NK-92 (cell line): ENCODE measurements around the gene GTF2B.
"Not testable (repeated sequence)": the region's sequence is repeated elsewhere in the genome, so short reads cannot be mapped to it uniquely, and the experiment has no call there.

ENCODE experiments used
- DNase-seq: peaks from one replicate; lab custom pipeline; 2025; ENCODE audit not compliant: unreplicated experiment; lab: John Stamatoyannopoulos, UW

Gene GTF2B

DNA sequence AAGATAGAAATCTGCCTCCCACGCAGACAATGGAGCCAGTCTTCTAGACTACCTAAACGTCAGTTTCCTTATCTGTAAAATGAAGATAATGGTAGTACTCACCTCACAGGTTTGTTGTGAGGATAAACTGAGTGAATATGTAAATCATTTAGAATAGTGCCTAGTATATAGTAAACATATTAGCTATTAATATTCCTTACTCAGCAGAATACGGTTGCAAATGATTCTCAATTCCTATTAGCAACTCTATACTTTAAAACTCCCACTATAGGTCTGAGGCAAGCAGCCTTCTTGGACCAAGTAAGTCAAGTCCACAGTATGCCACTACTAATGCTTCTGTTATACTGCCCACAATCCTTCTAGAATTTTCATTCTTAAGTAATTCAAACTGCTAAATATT is 5.4 kb downstream of the GTF2B start:
- DNase-seq = no peak

DNA sequence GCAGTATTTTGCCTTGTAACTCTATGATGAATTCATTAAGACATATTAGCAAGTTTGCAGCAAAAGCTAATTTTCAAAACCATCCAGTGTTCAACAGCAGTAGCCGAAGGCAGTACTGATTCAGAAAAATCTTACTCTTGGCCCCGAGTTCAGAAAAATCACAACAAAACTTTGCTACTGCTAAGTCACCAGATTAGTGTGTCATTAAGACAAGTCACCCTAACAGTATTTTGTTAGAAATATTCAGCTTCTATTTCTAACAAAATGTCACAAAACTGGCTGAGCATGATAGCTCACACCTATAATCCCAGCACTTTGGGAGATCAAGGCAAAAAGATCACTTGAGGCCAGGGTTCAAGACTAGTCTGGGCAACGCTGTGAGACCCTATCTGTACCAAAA is 8.2 kb downstream of the GTF2B start:
- DNase-seq = no peak

DNA sequence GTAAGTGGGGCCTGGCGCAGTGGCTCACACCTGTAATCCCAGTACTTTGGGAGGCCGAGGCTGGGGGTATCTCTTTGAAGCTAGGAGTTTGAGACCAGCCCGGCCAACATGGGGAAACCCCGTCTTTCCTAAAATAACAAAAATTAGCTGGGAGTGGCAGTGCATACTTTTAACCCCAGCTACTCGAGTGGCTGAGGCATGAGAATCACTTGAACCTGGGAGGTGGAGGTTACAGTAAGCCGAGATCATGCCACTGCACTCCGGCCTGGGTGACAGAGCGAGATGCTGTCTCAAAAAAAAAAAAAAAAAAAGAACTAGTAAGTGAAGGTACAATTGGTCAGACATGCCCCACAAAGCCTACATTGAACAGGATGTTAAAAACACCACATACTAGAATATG is 10.7 kb downstream of the GTF2B start:
- DNase-seq = not testable (repeated sequence)

DNA sequence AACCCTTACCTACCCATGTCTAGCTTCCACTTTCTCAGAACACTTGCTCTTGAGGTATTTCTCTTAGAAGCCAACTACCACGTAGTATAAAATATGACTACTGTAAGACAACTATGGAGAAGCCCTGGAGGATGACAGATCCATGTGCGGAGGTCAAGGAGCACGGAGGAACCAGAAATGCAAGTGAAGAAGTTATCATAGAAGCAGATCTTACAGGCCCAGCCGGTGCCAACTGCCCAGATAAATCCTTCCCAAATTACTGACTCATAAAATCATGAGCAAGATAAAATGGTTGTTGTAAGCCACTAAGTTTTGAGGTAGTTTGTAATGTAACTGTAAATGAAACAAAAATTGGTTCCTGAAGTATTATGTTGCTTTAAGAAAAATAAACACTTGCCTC is 12.6 kb downstream of the GTF2B start:
- no peak for DNase-seq

DNA sequence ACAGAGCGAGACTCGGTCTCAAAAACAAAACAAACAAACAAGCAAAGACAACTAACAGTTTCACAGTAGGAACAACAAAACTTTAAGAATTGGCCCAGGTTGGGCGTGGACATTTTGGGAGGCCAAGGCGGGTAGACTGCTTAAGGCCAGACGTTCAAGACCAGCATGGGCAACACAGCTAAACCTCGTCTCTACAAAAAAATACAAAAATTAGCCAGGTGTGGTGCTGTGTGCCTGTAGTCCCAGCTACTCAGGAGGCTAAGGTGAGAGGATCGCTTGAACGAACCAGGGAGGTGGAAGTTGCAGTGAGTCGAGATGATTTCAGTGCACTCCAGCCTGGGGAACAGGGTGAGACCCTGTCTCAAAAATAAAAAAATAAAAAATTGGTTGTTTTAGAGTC is 13.5 kb downstream of the GTF2B start:
- DNase-seq = no peak

DNA sequence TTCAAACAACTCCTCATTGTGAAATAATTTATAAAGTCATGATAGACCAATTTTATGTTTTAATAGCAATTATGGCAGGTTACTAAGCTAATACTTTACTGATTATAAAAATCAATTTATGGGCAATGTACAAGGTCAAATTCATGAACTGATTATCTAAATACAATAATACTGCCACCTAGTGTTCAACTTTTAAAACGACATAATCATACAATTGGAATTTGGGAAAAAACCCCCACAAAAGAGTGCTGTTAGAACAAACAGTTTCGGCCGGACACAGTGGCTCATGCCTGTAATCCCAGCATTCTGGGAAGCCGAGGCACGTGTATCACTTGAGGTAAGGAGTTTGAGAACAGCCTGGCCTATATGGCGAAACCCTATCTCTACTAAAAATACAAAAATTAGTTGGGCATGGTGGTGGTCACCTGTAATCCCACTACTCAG is 14.0 kb downstream of the GTF2B start:
- DNase-seq = no peak

DNA sequence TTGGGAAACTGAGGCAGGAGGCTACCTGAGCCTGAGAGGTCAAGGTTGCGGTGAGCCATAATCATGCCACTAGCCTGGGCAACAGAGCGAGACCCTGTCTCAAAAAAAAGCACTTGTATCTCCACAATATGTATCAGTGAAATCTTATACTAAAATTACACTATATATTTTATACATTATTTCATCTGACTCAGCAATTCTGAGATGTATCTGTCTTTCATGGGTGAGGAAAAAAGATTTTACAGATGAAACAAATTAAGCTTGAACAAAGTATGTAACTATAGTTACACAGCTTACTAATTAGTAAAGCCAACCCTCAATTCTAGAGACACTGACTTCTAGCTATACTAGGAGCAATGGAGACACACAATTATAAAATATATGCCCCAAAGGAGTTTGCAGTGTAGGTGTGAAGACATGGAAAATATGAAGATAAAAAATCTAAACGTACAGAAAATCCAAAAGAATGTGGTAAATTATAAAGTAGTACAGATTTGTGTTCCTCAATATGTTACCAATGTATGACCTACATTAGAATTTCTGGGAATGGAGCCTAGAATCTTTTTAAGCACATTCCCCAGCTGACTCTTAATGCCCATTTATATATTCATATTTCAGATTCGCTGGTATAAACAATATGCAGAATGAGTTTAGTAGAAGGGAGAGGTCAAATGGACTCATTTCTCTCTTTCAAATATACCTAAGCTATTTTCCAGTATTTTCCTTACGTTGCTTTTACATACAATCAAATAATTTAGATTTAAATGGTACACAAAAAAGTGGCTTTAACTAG is 14.6 kb downstream of the GTF2B start:
- no peak for DNase-seq

DNA sequence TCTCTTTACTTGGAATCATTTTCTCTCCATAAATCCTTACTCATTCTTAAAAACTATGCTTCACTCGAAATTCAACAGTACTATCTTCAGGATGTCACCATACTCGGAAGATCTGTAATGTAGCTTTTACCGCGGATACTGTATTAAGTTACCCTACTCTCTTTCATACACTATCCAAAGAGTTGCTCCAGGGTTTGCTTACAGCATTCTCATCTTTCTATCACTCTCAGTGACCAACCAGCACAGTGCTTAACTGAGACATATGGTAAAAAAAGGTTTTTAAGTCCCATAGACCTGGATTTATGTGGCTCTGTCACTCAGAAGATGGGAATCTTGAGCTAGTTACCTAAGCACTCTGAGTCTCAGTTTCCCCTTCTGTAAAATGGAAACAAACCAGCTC is 15.8 kb downstream of the GTF2B start:
- DNase-seq = no peak

DNA sequence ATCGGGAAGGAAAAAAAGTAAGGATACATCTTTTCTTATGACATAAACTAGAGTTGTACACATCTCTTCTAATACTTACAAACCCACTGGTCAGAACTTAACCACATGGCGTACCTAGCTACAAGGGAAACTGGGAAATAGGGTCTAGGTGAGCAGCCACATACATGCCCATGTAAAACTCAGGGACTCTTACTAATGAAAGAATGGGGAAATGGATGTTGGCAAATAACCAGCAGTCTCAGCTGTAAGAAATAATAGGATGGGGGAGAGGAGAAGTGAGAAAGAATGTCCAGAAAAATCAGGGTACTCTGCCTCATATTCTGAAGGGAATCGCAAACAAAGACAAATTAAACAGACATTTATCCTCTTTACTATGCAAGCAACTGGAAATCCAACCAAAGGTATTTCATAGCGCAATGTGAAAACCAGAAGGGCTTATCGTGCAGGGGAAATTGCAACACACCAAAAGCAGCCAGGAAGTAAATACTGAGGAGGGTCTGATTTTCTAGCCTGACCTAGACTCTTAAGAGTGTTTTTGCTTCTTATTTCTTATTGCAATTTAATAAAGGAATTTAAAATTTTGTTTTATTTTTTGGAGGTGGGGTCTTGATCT is 17.5 kb downstream of the GTF2B start:
- no peak for DNase-seq

DNA sequence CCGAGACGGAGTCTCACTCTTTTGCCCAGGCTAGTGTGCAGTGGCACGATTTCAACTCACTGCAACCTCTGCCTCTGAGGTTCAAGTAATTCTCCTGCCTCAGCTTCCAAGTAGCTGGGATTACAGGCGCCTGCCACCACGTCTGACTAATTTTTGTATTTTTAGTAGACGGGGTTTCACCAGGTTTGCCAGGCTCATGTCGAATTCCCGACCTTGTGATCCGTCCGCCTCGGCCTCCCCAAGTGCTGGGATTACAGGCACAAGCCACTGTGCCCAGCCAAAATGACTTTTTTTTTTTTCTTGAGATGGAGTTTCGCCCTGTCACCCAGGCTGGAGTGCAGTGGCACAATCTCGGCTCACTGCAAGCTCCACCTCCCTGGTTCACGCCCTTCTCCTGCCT is 21.7 kb downstream of the GTF2B start:
- not testable (repeated sequence) for DNase-seq

DNA sequence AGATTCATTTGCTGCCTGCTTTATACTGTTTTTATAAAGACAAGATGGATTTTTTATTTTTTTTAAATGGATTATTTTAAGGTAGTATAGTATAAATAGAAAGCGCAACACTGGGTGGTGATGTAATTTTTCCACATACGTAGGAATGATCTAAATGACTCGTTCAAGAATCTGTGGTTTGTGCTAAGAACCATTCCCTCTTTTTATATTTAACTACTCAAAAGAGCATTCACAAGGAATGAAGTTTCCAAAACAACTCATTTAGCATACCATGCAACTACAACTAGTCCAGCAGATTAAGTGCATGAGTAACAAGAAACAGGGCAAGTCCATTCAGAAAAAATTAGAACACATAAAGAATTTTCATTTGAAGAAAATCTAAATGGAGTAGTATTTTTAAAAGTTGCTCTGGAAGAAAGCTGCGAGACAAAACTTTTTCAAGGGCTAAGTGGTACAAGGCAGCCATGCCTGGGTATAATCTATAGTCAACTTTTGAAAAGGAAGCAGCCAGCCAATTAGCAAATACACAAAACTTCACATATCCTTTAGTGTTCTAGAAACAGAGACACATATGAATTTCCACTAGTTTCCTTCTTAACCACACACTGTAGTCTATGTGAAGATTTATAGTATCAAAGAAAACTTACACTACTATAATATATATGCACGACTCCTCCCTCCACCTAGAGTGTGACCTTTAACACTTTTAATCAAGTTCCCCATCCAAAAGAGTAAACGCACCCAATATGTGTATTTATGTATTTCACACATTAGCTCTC is 23.4 kb downstream of the GTF2B start:
- DNase-seq = no peak

DNA sequence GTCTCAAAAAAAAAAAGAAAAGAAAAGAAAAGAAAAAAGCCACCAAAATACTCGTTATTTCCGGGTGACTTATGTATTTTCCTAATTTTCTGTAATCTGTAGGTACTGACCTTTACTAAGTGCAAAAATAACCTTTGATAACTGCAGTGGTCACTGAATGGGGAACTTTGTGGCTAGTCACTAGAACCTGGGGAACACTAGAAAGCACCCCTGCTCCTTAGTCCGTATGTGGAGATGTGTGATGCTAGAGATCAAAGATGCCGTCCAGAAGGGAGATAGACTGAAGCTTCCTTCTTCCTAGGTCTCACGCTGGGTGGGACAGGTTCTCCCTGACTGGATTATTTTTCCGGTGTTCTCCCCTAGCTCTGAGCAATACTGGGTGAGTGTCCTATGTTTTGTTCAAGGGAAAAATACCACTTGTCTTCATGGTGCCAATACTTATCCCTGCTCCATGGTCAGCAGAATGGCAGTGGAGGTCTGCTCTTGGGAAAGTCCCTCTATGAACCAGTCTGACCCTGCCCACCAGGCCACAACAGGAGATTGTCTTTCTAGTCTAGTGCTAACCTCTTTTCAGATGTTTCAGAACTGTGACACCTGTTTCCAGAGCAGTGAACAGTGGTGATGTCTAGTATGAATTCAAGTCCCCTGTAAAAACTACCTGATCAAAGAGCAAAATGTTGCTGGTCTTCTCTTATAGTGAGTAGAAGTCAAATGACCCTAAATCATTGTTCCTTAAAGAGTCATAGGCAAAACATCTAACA is 39.9 kb downstream of the GTF2B start:
- no peak for DNase-seq

DNA sequence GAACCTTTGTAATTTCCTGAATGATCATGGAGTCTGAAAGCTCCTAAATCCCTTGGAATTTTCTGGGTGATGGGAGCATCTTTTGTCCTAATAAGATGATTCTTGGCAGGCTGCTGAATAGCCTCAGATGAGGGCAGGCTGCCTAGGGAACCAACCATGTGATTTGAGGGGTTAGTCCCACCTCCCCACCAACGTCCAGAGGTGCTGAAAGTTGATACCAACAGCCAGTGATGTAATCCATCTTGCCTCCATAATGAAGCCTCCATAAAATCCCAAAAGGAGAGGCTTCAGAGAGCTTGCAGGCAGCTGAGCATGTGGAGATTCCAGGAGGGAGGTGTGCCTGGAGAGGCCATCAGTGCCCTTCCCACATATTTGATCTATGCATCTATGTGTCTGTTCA is 43.7 kb downstream of the GTF2B start:
- no peak for DNase-seq

DNA sequence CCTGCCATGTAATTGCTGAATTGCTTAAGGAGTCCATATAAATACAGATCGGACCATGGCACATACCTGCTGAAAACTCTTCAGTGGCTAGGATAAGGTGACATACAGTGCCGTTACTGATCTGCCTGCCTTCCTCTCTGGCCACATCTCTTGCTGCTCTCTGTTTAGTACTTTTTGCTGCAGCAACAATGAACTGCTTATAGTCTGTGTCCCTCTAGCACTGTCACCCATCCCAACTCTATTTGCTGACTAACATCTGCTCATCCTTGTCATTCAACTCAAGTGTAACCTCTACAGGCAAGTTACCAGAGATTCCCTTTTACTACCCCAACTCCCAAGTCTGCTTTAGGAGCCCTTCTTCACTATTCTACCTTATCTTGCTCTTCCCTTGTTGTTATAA is 65.6 kb downstream of the GTF2B start:
- DNase-seq = no peak

DNA sequence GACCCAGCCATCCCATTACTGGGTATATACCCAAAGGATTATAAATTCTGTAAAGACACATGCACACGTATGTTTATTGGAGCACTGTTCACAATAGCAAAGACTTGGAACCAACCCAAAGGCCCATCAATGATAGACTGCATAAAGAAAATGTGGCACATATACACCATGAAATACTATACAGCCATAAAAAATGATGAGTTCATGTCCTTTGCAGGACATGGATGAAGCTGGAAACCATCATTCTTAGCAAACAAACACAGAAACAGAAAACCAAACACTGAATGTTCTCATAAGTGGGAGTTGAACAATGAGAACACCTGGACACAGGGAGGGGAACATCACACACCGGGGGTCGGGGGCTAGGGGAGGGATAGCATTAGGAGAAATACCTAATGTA is 71.7 kb downstream of the GTF2B start:
- DNase-seq = not testable (repeated sequence)

DNA sequence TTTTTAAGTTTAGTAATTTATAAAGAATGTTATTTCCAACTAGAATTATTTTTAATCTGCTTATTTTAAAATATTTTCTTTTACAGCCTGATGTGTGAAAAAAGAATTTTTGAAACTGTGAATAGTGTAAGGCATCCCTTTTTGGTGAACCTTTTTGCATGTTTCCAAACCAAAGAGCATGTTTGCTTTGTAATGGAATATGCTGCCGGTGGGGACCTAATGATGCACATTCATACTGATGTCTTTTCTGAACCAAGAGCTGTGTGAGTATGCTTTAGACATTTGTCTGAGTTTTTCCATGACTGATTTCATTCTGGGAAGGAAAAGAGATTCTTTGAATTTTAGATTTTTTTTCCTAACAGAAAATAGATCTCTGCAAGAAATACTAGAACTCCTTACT is 77.9 kb downstream of the GTF2B start:
- DNase-seq = no peak

DNA sequence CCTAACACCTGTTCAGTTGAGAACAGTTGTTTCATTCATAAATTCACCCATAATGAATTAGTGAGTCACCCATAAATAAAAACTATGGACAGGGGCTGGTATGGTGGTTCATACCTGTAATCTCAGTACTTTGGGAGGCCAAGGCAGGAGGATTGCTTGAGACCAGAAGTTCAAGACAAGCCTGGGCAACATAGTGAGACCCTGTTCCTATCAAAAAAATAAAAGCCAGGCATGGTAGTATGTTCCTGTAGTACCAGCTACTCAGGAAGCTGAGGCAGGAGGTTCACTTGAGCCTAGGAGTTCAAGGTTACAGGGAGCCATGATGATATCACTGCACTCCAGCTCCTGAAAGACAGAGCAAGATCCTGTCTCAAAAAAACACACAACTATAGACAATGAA is 79.0 kb downstream of the GTF2B start:
- DNase-seq = no peak

DNA sequence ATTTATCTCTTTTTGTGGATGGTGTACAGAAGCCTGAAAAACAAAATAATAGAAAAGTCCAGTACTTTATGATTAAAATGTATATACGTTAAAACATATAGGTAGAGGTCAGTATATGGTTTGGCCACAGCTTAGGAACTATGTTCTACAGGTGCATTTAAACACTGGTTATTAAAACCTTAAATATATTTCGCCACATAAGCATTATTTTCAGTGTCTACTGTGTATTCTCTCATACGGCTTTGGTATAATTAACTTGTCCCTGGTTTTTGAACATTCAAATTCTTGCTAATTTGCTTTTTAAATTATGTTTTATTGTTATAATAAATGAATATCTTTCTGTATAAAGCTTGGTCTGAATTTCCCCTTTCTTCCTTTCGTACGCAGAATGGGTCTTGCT is 87.9 kb downstream of the GTF2B start:
- no peak for DNase-seq

DNA sequence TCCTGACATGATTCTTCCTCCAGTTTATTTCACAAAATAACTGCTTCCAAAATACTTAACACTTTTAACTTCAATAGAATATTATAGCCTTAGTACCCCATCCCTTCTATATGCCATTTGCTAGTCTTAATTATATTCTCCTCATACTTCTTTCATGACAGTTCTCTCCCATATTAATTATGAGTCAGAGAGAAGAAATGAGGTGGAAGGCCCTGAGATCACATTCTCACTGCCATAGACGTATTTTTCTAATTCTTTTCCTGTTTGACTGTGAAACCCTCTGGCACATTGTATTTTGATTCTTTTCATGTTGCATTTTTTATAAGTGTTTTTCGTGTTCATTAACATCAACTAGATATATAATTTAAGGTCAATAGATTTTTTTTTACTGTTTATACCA is 88.4 kb downstream of the GTF2B start:
- DNase-seq = no peak
